ENCODE results near the gene MED19.

The MED19 gene

DNA sequence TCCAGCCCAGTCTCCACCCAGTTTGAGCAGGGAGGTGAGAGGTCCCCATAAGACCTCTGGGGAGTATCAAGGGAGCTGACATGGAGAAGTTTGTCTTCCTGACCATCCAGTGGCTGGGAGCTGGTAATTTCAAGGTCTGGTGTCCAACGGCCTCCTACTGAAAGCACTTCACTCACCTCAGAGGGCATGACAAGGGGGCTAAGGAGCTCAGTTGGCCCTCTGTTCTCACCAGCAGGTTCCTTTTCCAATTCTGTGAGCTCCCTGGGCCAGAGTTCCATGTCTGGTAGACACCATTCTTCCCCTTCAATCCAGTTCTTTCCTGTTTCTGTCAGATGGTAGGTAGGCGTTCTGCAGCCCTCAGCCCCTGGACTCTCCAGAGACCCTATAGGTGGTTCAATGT is 32.3 kb upstream of the MED19 start:
- TF ChIP-seq, protein P1, sequence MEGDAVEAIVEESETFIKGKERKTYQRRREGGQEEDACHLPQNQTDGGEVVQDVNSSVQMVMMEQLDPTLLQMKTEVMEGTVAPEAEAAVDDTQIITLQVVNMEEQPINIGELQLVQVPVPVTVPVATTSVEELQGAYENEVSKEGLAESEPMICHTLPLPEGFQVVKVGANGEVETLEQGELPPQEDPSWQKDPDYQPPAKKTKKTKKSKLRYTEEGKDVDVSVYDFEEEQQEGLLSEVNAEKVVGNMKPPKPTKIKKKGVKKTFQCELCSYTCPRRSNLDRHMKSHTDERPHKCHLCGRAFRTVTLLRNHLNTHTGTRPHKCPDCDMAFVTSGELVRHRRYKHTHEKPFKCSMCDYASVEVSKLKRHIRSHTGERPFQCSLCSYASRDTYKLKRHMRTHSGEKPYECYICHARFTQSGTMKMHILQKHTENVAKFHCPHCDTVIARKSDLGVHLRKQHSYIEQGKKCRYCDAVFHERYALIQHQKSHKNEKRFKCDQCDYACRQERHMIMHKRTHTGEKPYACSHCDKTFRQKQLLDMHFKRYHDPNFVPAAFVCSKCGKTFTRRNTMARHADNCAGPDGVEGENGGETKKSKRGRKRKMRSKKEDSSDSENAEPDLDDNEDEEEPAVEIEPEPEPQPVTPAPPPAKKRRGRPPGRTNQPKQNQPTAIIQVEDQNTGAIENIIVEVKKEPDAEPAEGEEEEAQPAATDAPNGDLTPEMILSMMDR (IDR thresholded peaks at IDR 0.05): no peak

GRCh38 chr11:57742087-57742452 is 30.1 kb upstream of the MED19 start:
- TF ChIP-seq, protein P1 (IDR thresholded peaks at IDR 0.05): no peak

- TF ChIP-seq, protein P1 (IDR thresholded peaks at IDR 0.05): no peak
Observed at GRCh38 chr11:57741132-57742086, 29.4 kb upstream of the MED19 start, which contains the start of gene SELENOH. Gene SELENOH (plus strand): TSS chr11:57741491. CDS start chr11:57741596, 105 bp downstream.

GRCh38 chr11:57735619-57736298 is 23.7 kb upstream of the MED19 start:
- TF ChIP-seq, protein P1 (IDR thresholded peaks at IDR 0.05): no peak

- TF ChIP-seq, protein P1 (IDR thresholded peaks at IDR 0.05): no peak
Observed at GRCh38 chr11:57732661-57733060, 20.6 kb upstream of the MED19 start.

- TF ChIP-seq, protein P1 (IDR thresholded peaks at IDR 0.05): no peak
Observed at GRCh38 chr11:57729479-57729878, 17.5 kb upstream of the MED19 start.

DNA sequence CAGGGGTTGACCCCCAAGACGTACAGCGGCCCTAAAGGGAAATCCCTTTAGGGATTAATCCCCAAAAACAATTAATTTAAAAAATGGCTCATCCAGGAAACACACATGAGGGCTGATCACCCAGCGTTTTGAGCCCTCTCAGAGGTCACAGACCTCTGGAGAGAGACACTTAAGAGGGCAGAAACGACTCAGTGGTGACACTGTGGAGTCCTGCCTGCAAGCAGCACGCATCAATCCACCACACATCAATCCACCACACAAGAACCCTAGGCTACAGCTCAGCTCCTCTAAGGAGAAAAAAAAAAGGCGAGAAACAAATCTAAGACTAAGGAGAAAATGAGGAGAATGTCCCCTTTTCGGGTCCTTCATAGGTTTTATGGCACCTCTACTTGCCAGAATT is 16.8 kb upstream of the MED19 start:
- TF ChIP-seq, protein P1 (IDR thresholded peaks at IDR 0.05): no peak

Data from LNCAP (cell line).